Thoracic aorta (tissue), 2 donors: Measurements from ENCODE around the gene USH1G. TPM values are rescaled to one million over a fixed set of nuclear protein-coding genes. Genes with fewer than 3 reads are reported as not detected.

ENCODE experiments used
- ATAC-seq: fragments of 150-250 bp; one replicate; pipeline ENCODE4 v1.8.0; 2017; ENCODE audit warnings: low read depth; ENCODE audit not compliant: insufficient number of reproducible peaks, low FRiP score
- DNase-seq: peaks from one replicate; pipeline ENCODE4 v3.0.0-alpha.2; 2020; ENCODE audit warnings: low spot score
- H3K27ac ChIP-seq, 2 donors: fragments of 200-600 bp; sonication (generic); 1 replicate in 1 of 2; 2 replicates in 1 of 2; pipeline ENCODE4 v1.5.1; 2016; ENCODE audit warnings: mild to moderate bottlenecking in 2 of 2, moderate library complexity in 2 of 2
- H3K27me3 ChIP-seq: fragments of 200-600 bp; sonication (generic); replicated peaks from 2 replicates; pipeline ENCODE4 v1.6.0; 2016; ENCODE audit warnings: mild to moderate bottlenecking; ENCODE audit not compliant: insufficient read depth
- H3K36me3 ChIP-seq: fragments of 200-600 bp; sonication (generic); one replicate; pipeline ENCODE4 v1.5.1; 2016
- H3K4me1 ChIP-seq, 2 donors: fragments of 200-600 bp; sonication (generic); 1 replicate in 1 of 2; 2 replicates in 1 of 2; pipeline versions ENCODE4 v1.5.1 to v1.6.0; 2016; ENCODE audit warnings: low read depth in 2 of 2, mild to moderate bottlenecking in 1 of 2; ENCODE audit not compliant: control insufficient read depth in 1 of 2
- H3K4me3 ChIP-seq: fragments of 200-600 bp; sonication (generic); 2 replicates; pipeline ENCODE4 v1.5.1; 2016; ENCODE audit warnings: mild to moderate bottlenecking
- H3K9me3 ChIP-seq: fragments of 200-600 bp; sonication (generic); 2 replicates; pipeline ENCODE4 v1.5.1; 2016
- total RNA-seq, 2 donors: library from RNA; depleted of rRNA; stranded (reverse); fragments of >200 nt; gene quantifications; one replicate each; pipeline versions ENCODE4 v1.1.0 to v1.2.3, GENCODE V29; 2016
- TF ChIP-seq, protein P1 (sequence below): fragments of 200-600 bp; sonication (generic); IDR thresholded peaks from one replicate; pipeline ENCODE4 v1.5.1; 2019; ENCODE audit warnings: antibody characterized with exemption

The USH1G gene
- total RNA-seq, 2 donors from 2014 or later = not detected

DNA sequence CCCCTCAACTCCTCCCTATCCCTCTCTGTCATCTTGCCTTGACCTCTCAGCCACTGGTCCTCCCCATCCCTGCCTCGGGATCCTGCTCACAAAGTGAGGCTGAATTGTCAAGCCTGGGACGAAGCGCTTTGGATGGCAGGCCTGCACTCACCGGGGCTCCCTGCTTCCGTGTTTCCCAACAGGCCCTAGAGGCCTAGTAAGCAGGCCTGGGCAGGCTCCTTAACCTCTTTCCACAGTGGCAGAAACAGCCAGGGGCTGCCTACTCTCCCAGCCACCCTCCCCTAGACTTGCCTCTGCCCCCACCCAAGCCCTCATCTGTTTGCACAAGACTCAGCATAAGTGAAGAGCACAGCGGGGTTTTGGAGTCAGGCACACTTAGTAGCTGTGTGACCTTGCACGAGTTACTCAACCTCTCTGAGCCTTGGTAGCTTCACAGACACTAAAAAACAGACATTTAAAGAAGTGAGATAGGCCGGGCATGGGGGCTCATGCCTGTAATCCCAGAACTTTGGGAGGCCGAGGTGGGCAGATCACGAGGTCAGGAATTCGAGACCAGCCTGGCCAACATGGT lies 24.6 kb downstream of the USH1G start:
- TF ChIP-seq, protein P1, sequence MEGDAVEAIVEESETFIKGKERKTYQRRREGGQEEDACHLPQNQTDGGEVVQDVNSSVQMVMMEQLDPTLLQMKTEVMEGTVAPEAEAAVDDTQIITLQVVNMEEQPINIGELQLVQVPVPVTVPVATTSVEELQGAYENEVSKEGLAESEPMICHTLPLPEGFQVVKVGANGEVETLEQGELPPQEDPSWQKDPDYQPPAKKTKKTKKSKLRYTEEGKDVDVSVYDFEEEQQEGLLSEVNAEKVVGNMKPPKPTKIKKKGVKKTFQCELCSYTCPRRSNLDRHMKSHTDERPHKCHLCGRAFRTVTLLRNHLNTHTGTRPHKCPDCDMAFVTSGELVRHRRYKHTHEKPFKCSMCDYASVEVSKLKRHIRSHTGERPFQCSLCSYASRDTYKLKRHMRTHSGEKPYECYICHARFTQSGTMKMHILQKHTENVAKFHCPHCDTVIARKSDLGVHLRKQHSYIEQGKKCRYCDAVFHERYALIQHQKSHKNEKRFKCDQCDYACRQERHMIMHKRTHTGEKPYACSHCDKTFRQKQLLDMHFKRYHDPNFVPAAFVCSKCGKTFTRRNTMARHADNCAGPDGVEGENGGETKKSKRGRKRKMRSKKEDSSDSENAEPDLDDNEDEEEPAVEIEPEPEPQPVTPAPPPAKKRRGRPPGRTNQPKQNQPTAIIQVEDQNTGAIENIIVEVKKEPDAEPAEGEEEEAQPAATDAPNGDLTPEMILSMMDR = no peak
- peaks cover 0 to 3% of the 10 kb centered on the region in 2 donors for H3K4me1 ChIP-seq
- no peaks in the 10 kb centered on the region for H3K27me3 ChIP-seq
- no peak overlapping the region for H3K27ac ChIP-seq
- no peaks in the 10 kb centered on the region for H3K36me3 ChIP-seq
- H3K9me3 ChIP-seq = no peaks in the 10 kb centered on the region
- ATAC-seq (no peak), DNase-seq (no peak)
- H3K4me3 ChIP-seq = no peak overlapping the region

DNA sequence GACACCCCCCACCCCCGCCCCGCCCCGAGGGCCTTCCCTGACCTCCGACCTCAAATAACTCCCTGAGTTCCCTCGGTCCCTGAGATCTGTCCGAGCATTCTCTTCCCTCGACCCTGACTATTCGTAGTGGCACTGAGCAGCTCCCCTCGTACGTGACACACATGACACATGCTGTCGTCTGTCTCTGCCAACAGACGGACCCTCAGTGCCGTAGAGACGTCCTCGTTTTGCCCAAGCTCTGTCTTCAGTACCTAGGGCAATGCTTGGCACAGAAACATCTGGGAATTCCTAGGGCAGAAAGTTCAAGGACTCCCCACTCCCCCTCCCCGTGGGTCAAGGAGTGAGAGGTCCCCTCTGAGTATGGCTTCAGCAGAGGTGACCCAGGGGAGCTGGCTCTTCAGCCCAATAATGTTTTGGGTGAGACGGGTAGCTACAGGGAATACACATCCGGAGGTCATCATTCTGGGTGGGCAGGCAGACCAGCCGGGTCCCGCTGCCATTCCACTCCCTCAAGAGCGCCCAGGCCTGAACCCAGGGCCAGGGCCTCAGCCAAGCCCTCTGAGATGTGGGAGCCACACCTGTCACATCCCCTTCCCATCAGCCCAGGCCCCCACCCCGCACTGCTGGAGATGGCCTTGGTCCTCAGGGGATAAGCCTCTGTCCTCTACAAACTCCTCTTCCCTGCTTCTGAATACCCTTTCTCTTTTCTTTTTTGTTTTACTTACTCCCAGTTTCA lies 29.0 kb downstream of the USH1G start:
- H3K27ac ChIP-seq = no peak overlapping the region
- ATAC-seq = no peak
- TF ChIP-seq, protein P1 = no peak
- H3K4me1 ChIP-seq = peaks cover 0 to 9% of the 10 kb centered on the region in 2 donors
- no peaks in the 10 kb centered on the region for H3K27me3 ChIP-seq
- no peak for DNase-seq
- H3K36me3 ChIP-seq = no peaks in the 10 kb centered on the region
- H3K9me3 ChIP-seq = no peaks in the 10 kb centered on the region
- no peak overlapping the region for H3K4me3 ChIP-seq

DNA sequence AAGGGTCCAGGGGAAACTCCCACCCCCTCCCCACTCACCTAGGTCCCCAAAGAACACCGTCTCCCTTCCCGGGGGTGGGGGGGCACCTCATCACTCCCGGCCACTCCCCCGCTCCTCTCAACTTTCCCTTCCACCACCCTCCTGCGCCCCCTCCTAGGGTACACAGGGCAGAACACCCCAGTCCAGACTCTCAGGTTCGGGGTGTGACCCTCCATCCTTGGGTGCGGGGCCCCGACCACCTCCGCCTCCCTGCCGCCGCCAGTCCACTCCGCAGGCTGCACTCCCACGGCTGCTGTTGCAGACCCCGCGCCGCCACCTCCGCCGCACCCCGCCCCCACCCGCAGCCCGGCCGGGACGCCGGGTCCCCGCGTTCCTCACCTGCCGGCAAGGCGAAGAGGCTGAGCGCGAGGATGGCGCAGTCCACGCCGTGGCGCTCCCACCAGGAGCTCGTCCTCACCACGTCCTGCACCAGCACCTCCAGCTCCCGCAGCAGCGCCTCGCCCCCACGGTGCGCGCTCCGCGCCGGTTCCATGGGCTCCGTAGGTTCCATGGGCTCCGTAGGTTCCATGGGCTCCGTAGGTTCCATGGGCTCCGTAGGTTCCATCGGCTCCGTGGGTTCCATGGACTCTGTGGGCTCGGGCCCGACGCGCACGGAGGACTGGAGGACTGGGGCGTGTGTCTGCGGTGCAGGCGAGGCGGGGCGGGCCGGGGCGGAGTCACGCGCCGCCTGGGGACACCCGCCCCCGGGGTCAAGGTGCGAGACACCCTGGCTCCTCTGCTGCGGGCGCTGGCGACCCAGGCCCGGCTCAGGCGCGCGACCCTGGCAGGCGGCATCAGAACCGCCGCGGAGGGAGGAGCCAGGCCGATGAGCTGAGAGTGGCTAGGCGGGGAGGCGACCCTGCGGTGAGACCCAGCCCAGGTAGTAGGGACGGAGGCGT lies 29.8 kb downstream of the USH1G start, which contains the start of gene FADS6:
Gene FADS6, minus strand, starts transcription at position 660 of the 938 bp plus-strand sequence. Its CDS starts 38 bp downstream, at position 622.
- DNase-seq (no peak), ATAC-seq (no peak)
- no peaks in the 10 kb centered on the region for H3K9me3 ChIP-seq
- TF ChIP-seq, protein P1 = no peak
- H3K27ac ChIP-seq = no peak within 1 kb of the TSS
- H3K36me3 ChIP-seq = no peaks in the 10 kb centered on the region
- H3K27me3 ChIP-seq = no peaks in the 10 kb centered on the region
- peak within 1 kb of the TSS; percentile 61 for H3K4me3 ChIP-seq
- H3K4me1 ChIP-seq = peaks cover 0 to 9% of the 10 kb centered on the region in 2 donors

DNA sequence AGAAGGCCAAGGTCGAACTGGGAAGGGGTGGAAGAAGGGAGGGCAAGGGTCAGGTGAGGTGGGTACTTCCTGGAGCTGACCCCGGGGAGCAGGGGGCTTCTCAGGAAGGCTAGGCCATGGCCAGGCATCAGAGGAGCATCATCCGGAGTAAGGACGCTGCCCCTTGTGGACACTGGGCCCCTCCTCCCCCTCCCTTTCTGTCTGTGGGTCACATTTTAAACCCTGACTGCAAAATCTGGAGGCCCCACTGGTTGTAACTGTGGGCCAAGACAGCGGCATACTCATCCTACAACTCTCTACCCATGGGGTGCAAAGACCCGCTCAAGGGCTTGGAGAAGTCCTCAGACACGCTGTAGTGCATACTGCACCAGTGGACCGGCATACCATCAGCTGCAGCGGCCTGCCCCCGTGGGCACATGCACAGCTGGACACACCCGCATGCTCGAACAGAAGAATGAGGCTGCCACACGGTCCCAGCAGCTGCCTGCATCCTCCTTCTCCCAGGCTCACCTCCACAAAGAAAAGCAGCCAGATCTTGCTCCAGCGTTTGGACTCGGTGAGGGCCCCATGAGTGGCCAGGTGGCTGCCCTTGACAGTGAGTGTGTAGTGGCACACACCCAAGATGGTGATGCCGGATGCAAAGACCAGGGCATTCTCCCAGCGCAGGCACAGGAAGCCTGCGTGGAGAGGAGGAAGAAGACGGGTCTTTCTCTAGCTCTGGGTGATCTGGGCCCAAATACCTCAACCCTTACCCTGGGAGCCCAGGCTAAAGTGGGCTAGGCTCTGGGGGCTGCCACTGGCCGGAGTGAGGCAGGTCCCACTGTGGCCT lies 30.8 kb downstream of the USH1G start:
- ATAC-seq (no peak), DNase-seq (no peak)
- TF ChIP-seq, protein P1 = no peak
- H3K4me3 ChIP-seq = no peak overlapping the region
- peaks cover 0 to 9% of the 10 kb centered on the region in 2 donors for H3K4me1 ChIP-seq
- H3K9me3 ChIP-seq = no peaks in the 10 kb centered on the region
- no peaks in the 10 kb centered on the region for H3K36me3 ChIP-seq
- H3K27ac ChIP-seq = no peak overlapping the region
- H3K27me3 ChIP-seq = no peaks in the 10 kb centered on the region
